Astrocyte (in vitro differentiated cells and primary cell): ENCODE measurements around the gene TXNDC9. TPM values are rescaled to one million over a fixed set of nuclear protein-coding genes. Genes with fewer than 3 reads are reported as not detected.

Source experiments
- DNase-seq: peaks from one replicate; pipeline ENCODE4 v3.0.0-alpha.2; 2010; ENCODE audit warnings: low read depth
- FAIRE-seq: peaks from 2 replicates; lab custom pipeline; 2011; peaks lifted over from hg19 to GRCh38; lab: Jason Lieb, UNC
- H2AFZ ChIP-seq: 2 replicates; pipeline ENCODE4 v1.6.0; 2012; ENCODE audit warnings: low read depth, low read length, inconsistent platforms
- H3K27ac ChIP-seq: 2 replicates; pipeline ENCODE4 v1.5.1; 2011; ENCODE audit warnings: low read depth, low read length, inconsistent platforms
- H3K27me3 ChIP-seq: 2 replicates; pipeline ENCODE4 v1.6.0; 2011; ENCODE audit warnings: low read length, inconsistent platforms; ENCODE audit not compliant: insufficient read depth
- H3K36me3 ChIP-seq: 2 replicates; pipeline ENCODE4 v1.5.1; 2011; ENCODE audit warnings: low read length, inconsistent platforms; ENCODE audit not compliant: insufficient read depth
- H3K4me1 ChIP-seq: 2 replicates; pipeline ENCODE4 v1.5.1; 2011; ENCODE audit warnings: low read length, inconsistent platforms; ENCODE audit not compliant: insufficient read depth
- H3K4me2 ChIP-seq: 2 replicates; pipeline ENCODE4 v1.6.0; 2012; ENCODE audit warnings: low read length, inconsistent platforms
- H3K4me3 ChIP-seq: 2 replicates; pipeline ENCODE4 v1.5.1; 2011; ENCODE audit warnings: low read depth, mild to moderate bottlenecking, low read length, inconsistent platforms; ENCODE audit not compliant: insufficient read depth
- H3K79me2 ChIP-seq: 2 replicates; pipeline ENCODE4 v1.6.0; 2012; ENCODE audit warnings: mild to moderate bottlenecking, low read length, inconsistent platforms; ENCODE audit not compliant: insufficient read depth
- H3K9ac ChIP-seq: 2 replicates; pipeline ENCODE4 v1.6.0; 2012; ENCODE audit warnings: mild to moderate bottlenecking, low read length, inconsistent platforms
- H3K9me3 ChIP-seq: 2 replicates; pipeline ENCODE4 v1.5.1; 2012; ENCODE audit warnings: low read depth, mild to moderate bottlenecking, low read length, inconsistent platforms; ENCODE audit not compliant: insufficient read depth
- H4K20me1 ChIP-seq: 2 replicates; pipeline ENCODE4 v1.6.0; 2012; ENCODE audit warnings: low read length, inconsistent platforms; ENCODE audit not compliant: insufficient read depth
- H3K27ac Mint-ChIP-seq: one replicate; pipeline ENCODE4 v1.8.0; 2021; ENCODE audit warnings: mild to moderate bottlenecking, mixed read lengths; ENCODE audit not compliant: unreplicated experiment
- H3K27me3 Mint-ChIP-seq: one replicate; pipeline ENCODE4 v1.8.0; 2021; ENCODE audit warnings: low read depth, mixed read lengths; ENCODE audit not compliant: unreplicated experiment
- H3K36me3 Mint-ChIP-seq: one replicate; pipeline ENCODE4 v1.8.0; 2021; ENCODE audit warnings: low read depth, mixed read lengths; ENCODE audit not compliant: unreplicated experiment
- H3K4me1 Mint-ChIP-seq: one replicate; pipeline ENCODE4 v1.8.0; 2021; ENCODE audit warnings: low read depth, mixed read lengths; ENCODE audit not compliant: unreplicated experiment
- H3K4me3 Mint-ChIP-seq: one replicate; pipeline ENCODE4 v1.8.0; 2021; ENCODE audit warnings: mild to moderate bottlenecking, moderate library complexity, mixed read lengths; ENCODE audit not compliant: unreplicated experiment
- H3K9me3 Mint-ChIP-seq: one replicate; pipeline ENCODE4 v1.8.0; 2021; ENCODE audit warnings: mild to moderate bottlenecking, mixed read lengths; ENCODE audit not compliant: unreplicated experiment
- CTCF ChIP-seq: IDR thresholded peaks from 2 replicates; pipeline ENCODE4 v1.5.1; 2011; ENCODE audit warnings: low read depth, mild to moderate bottlenecking, inconsistent platforms, low read length, moderate library complexity; ENCODE audit not compliant: insufficient read depth
- EZH2 ChIP-seq: IDR thresholded peaks from 2 replicates; pipeline ENCODE4 v1.6.1; 2012; ENCODE audit warnings: mild to moderate bottlenecking, low read length, inconsistent platforms; ENCODE audit not compliant: insufficient read depth
- total RNA-seq: library from RNA; stranded (reverse); gene quantifications from 2 replicates; pipeline ENCODE4 v1.2.1, GENCODE V29; 2021

TXNDC9 gene
- total RNA-seq, 1 donor from 2014 or later: 48.3 TPM

GRCh38 chr2:99354070-99354469 lies 17.9 kb upstream of the TXNDC9 start:
- no peak overlapping the region for H3K4me2 ChIP-seq
- no peak overlapping the region for H3K4me3 Mint-ChIP-seq
- no peaks in the 10 kb centered on the region for H3K9me3 Mint-ChIP-seq
- H3K4me1 ChIP-seq: no peaks in the 10 kb centered on the region
- peaks cover 18% of the 10 kb centered on the region for H3K4me1 Mint-ChIP-seq
- TF ChIP-seq EZH2 (no peak), CTCF (no peak)
- peaks cover 96% of the 10 kb centered on the region for H3K79me2 ChIP-seq
- H3K36me3 ChIP-seq: no peaks in the 10 kb centered on the region
- H3K27ac ChIP-seq: no peak overlapping the region
- H3K9me3 ChIP-seq: no peaks in the 10 kb centered on the region
- H3K9ac ChIP-seq: no peak overlapping the region
- FAIRE-seq (peak; percentile 34), DNase-seq (peak; percentile 52)
- H3K36me3 Mint-ChIP-seq: no peaks in the 10 kb centered on the region
- no peaks in the 10 kb centered on the region for H3K27me3 ChIP-seq
- H4K20me1 ChIP-seq: peaks cover 81% of the 10 kb centered on the region
- H2AFZ ChIP-seq: no peak overlapping the region
- H3K27me3 Mint-ChIP-seq: no peaks in the 10 kb centered on the region
- no peak overlapping the region for H3K4me3 ChIP-seq
- H3K27ac Mint-ChIP-seq: peak overlapping the region; percentile 24

- Mint-ChIP-seq H3K4me1 (peaks cover 26% of the 10 kb centered on the region), H3K9me3 (no peaks in the 10 kb centered on the region), H3K36me3 (no peaks in the 10 kb centered on the region), H3K27me3 (no peaks in the 10 kb centered on the region), H3K27ac (no peak overlapping the region), H3K4me3 (no peak overlapping the region)
- Histone ChIP-seq H3K27me3 (no peaks in the 10 kb centered on the region), H3K9me3 (no peaks in the 10 kb centered on the region), H3K27ac (no peak overlapping the region), H3K79me2 (peaks cover 98% of the 10 kb centered on the region), H3K4me1 (no peaks in the 10 kb centered on the region), H3K4me3 (no peak overlapping the region), H3K4me2 (no peak overlapping the region), H3K36me3 (no peaks in the 10 kb centered on the region), H3K9ac (no peak overlapping the region), H2AFZ (no peak overlapping the region), H4K20me1 (peaks cover 84% of the 10 kb centered on the region)
- FAIRE-seq (no peak), DNase-seq (no peak)
- no peak for TF ChIP-seq CTCF
- no peak for TF ChIP-seq EZH2
Observed at GRCh38 chr2:99350194-99350593, 14.1 kb upstream of the TXNDC9 start.

- H3K9ac ChIP-seq: no peak overlapping the region
- peaks cover 81% of the 10 kb centered on the region for H4K20me1 ChIP-seq
- no peaks in the 10 kb centered on the region for H3K9me3 Mint-ChIP-seq
- H3K4me1 Mint-ChIP-seq: peaks cover 15% of the 10 kb centered on the region
- H3K36me3 ChIP-seq: no peaks in the 10 kb centered on the region
- DNase-seq: no peak
- H3K27me3 ChIP-seq: no peaks in the 10 kb centered on the region
- no peaks in the 10 kb centered on the region for H3K36me3 Mint-ChIP-seq
- H3K4me2 ChIP-seq: no peak overlapping the region
- TF ChIP-seq CTCF (no peak), EZH2 (no peak)
- no peak overlapping the region for H3K27ac Mint-ChIP-seq
- H3K4me3 Mint-ChIP-seq: peak overlapping the region; percentile 37
- no peak overlapping the region for H3K27ac ChIP-seq
- H3K4me1 ChIP-seq: no peaks in the 10 kb centered on the region
- H3K4me3 ChIP-seq: no peak overlapping the region
- H3K9me3 ChIP-seq: no peaks in the 10 kb centered on the region
- no peak overlapping the region for H2AFZ ChIP-seq
- no peak for FAIRE-seq
- H3K27me3 Mint-ChIP-seq: no peaks in the 10 kb centered on the region
- H3K79me2 ChIP-seq: peaks cover 98% of the 10 kb centered on the region
Observed at GRCh38 chr2:99348173-99348572, 12.0 kb upstream of the TXNDC9 start.
